D341Med (cell line): ENCODE results near the gene SPRING1.
"Not testable (repeated sequence)": the region's sequence is repeated elsewhere in the genome, so short reads cannot be mapped to it uniquely, and the experiment has no call there.

Experiments used
- DNase-seq: peaks from one replicate; pipeline ENCODE4 v3.0.0; 2012; ENCODE audit warnings: low spot score

SPRING1 gene, protein sequence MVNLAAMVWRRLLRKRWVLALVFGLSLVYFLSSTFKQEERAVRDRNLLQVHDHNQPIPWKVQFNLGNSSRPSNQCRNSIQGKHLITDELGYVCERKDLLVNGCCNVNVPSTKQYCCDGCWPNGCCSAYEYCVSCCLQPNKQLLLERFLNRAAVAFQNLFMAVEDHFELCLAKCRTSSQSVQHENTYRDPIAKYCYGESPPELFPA

DNA sequence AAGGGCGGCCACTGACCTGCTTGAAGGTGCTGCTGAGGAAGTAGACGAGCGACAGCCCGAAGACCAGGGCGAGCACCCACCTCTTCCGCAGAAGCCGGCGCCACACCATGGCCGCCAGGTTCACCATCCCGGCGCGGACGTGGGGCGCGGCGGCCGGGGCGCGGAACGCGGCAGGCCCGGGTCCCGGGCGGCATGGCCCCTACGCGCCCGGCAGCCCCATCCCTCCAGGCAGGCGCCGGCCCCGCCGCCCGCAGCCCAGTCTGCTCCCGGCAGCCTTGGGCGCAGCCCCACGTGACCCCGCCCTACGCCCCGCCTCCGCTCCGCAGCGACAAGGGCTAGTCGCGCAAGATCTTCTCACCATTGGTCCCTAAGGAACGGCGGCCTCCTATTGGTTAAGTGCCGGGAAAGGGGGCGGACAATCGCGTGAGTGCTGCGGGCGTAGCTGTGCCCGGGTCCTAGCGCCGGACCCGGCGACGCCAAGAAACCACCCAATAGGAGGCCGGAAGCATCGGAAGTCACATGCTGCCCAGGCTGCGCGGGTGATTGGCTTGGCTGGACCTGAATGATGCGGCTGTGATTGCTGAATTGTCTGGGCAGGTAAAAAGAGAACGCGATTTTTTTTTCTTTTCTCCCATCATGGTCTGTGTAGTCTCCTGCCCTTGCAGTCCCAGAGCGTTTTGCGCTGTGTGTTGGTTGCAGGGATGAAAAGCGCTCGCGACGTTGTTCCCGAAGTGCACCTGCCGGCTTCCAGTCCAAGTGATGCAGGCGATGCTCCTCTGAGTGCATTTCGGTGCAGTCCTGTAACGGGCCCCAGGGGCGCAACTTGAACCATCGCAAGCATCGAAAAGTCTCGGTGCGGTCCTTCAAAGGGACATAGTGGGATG lies at the start of gene SPRING1, which contains the start of gene RNFT2:
SPRING1 (minus strand) TSS at position 296 of the 884 bp plus-strand sequence; CDS start at position 127, 169 bp downstream.
RNFT2 (plus strand) TSS at position 542 of the 884 bp plus-strand sequence. CDS start 2,183 bp downstream, outside the sequence.
- DNase-seq, result peak; percentile 99

DNA sequence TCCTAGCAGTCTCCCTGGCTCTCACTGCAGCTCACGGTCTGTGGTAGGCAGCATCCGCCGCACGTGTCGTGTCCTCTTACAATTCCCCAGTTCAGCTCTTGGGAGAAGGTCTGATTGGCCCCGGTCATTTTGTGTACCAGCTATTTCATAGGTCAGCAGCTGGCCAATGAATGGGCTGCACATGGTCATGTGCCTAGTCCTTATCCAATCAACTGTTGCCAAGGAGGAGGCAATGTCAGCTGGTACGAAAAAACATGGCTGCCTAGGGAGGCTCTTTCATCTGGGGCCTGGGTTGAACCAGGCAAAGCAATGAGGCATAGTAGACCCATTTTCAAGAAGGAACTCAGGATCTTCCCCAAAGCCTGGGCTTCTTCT lies 46.4 kb upstream of the SPRING1 start:
- no peak for DNase-seq

DNA sequence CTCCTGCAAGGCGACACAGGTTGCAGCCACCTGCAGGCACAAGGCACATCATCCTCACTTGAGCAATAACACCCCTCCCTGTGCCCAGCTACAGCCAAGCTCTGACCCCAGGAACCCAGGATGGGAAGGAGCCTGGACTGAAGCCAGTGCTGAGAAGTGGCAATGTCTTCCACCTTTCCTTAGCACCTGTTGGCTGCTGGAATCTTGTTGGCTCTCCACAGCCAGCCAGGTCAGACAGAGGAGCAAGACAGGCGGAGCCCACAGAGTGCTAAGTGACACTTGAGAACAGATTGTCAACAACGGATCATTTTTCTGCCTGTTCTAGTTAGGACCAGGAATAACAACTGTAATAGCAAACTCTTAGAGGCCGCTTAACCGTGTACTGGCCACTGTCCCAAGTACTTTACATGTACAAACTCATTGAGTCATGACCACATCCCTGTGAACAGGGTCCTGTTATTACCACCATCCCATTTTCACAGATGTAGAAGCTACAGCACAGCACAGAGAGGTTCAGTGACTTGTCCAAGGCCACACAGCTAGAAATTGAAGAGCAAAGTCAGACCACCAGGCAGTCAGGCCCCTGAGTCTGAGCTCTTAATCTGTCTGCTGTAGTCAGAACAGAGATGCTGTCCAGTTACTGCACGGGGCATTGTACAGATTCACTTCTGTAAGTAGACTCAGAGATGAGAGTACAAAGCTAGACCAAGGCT lies 45.8 kb upstream of the SPRING1 start:
- DNase-seq, result no peak

- DNase-seq, result no peak
Observed at GRCh38 chr12:116780942-116781341, 43.1 kb upstream of the SPRING1 start.

GRCh38 chr12:116779597-116779996 lies 41.7 kb upstream of the SPRING1 start:
- DNase-seq, result no peak

DNA sequence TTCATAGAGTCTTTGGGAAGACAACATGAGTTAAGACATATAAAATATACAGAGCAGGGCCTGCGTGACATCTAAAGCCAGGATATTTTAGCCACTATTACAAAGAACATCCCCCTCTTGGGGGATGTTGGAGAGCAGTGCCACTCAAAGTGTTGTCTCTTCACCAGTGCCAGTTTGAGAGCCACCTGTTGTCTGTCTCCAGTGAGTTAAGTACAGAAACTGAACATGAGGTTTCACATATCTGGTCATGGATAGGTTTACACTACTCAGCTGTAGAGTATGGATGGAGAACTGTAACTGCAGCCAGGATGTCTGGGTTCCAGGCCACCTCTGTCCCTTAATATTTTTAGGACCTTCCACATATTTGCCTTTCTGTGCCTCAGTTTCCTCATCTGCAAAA lies 39.4 kb upstream of the SPRING1 start:
- DNase-seq, result no peak

DNA sequence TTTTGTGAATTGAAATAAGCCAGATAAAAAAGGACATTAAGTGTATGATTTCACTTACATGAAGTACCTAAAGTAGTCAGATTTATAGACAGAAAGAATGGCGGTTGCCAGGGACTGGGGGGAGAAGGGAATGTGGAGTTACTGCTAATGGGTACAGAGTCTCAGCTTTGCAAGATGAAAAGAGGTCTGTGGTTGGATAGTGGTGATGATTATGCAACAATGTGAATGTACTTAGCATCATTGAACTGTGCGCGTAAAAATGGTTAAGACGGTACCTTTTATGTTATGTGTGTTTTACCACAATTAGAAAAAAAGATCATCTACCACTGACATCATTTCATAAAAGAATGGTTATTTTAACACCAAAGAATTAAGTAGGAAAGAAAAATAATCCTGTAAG lies 36.2 kb upstream of the SPRING1 start:
- no peak for DNase-seq

GRCh38 chr12:116773276-116773731 lies 35.4 kb upstream of the SPRING1 start:
- no peak for DNase-seq

DNA sequence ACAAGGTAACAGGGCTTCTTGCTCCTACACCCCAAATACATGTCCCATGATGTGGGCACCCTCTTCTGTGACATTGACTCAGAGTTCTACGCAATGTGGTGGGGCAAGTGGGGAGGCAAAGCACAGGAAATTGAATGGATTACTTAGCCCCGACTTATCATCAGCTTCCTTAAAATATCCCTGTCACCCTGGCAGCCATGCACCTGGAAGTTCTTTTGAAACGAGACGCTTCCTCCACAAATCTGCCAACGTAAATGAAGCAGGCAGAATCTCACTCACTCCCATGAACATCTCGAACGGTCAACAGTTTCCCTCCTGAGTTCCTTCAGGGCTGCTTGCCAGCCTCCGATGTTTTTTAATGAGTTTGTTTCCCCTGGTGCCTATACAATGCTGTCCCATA lies 33.8 kb upstream of the SPRING1 start:
- DNase-seq, result no peak

DNA sequence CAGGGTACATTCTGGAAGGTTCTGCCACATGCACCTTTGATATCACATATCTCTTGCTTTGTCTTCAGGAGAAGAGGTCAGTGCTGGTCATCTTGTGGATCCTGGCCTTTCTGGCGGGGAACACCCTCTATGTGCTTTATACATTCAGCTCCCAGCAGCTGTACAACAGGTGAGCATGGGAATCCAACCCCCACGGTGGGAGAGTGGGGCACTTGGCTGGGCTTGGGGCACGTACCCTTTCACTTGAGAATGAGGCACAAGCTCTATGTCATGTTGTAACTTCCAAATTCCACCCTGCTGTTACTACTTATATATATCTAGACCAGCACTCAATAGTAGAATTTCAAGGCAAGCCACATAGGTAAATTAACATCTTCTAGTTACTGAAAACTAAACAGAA lies 28.9 kb upstream of the SPRING1 start:
- DNase-seq, result no peak

GRCh38 chr12:116766285-116766684 lies 28.4 kb upstream of the SPRING1 start:
- no peak for DNase-seq

DNA sequence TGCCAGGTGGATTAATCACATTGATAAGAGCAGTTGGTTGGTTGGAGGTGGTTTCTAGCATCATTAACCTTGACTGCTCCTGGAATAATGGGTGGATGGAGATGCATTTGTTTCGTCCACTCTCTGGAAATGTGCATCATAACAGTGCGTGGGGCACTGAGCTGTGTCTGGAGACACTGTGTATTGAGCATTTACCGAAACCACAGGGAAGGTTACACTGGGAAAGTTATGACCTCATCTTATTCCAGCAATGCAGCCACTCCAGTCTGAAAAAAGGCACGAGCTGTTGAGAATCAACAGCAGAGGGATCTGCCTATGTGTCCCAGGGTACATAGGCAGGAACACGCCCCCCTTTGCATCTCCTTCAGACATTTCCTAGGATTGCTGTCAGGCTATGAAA lies 27.4 kb upstream of the SPRING1 start:
- no peak for DNase-seq

- no peak for DNase-seq
Observed at GRCh38 chr12:116761499-116761898, 23.6 kb upstream of the SPRING1 start.

DNA sequence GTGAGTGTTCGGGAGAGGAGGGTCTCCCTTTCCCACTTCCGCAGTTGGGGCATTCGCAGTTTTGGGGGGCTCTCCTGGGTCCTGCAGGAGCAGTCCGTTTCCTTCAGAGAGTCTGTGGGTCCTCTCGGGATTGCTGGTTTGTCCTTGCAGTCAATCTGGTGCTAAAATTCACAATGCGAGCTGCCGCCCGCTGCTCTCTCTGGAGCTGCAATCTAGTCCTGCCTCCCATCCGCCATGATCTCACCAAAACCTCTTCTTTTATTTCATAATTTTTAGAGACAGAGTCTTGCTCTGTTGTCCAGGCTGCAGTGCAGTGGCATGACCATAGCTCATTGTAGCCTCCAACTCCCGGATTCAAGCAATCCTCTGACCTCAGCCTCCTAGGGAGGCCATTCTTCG lies 22.8 kb upstream of the SPRING1 start:
- no peak for DNase-seq

DNA sequence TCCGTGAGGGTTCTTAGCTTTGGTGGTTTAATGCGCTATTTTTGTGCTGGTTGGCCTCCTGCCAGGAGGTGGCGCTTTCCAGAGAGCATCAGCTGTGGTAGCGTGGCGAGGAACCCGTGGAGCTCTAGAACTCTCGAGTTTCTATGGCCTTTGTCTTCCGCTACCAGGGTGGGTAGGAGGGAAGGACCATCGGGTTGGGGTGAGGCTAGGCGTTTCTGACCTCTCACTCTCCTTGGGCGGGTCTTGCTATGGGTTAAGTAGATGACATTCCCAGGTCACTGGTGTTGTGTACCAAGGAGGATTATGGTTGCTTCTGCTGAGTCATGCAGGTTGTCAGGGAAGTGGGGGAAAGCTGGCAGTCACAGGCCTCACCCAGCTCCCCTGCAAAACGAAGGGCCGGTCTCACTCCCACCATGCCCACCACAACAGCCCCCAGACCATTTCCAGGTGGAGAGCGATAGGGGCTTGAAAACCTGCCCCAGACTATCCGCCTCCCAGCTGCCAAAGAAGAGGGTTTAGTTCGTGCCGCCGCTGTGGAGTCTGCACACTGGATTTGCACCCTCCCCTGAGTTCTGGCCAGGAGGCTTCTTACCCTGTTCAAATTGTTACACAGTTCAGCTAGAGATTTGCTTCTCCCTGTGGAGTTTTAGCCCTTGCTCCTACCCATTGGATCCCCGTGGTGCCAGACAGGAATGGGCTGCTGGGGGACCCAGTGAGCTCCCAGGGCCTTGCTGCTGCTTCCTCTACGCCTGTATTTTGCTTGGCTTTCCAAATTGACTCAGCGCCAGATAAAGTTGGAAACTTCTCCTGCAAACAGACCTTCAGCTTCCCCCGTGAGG lies 22.1 kb upstream of the SPRING1 start:
- no peak for DNase-seq

DNA sequence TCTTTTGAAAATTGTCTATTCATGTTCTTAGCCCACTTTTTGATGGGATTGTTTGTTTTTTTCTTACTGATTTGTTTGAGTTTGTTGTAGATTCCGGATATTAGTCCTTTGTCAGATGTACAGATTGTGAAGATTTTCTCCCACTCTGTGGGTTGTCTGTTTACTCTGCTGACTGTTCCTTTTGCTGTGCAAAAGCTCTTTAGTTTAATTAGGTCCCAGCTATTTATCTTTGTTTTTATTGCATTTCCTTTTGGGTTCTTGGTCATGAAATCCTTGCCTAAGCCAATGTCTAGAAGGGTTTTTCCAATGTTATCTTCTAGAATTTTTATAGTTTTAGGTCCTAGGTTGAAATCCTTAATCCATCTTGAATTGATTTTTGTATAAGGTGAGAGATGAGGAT lies 16.9 kb upstream of the SPRING1 start:
- DNase-seq, result not testable (repeated sequence)

GRCh38 chr12:116754097-116754496 lies 16.2 kb upstream of the SPRING1 start:
- DNase-seq, result not testable (repeated sequence)

GRCh38 chr12:116750298-116750697 lies 12.4 kb upstream of the SPRING1 start:
- DNase-seq, result no peak

GRCh38 chr12:116749884-116750283 lies 12.0 kb upstream of the SPRING1 start:
- DNase-seq, result no peak

- no peak for DNase-seq
Observed at GRCh38 chr12:116745554-116745953, 7.7 kb upstream of the SPRING1 start.

GRCh38 chr12:116744766-116745165 lies 6.9 kb upstream of the SPRING1 start:
- no peak for DNase-seq

GRCh38 chr12:116742787-116743186 lies 4.9 kb upstream of the SPRING1 start:
- not testable (repeated sequence) for DNase-seq
